IPS DF 19.7 (cell line): ENCODE data around the gene KY.

Source experiments
- DNase-seq: peaks from one replicate; pipeline ENCODE4 v3.0.0-alpha.2; 2013; ENCODE audit warnings: low read depth, low spot score

The KY gene

DNA sequence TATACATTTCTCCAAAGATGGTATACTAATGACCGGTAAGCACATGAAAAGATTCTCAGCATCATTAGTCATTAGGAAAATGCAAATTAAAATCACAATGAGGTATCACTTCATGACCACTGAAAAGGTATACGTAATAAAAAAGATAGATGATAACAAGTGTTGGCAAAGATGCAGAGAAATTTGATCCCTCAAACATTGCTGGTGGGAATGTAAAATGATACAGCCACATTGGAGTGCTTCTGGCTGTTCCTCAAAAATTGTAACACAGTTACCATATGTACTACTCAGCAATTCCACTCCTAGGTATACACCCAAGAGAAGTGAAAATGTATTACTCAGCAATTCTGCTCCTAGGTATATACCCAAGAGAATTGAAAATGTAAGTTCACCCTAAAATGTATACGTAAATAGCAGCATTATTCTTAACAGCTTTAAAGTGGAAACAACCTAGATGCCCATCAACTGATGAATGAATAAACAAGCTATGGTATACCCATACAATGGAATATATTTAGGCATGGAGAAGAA is 25.0 kb upstream of the KY start:
- no peak for DNase-seq

- no peak for DNase-seq
These were observed 21.7 kb upstream of the KY start for GRCh38 chr3:134672571-134672970.

DNA sequence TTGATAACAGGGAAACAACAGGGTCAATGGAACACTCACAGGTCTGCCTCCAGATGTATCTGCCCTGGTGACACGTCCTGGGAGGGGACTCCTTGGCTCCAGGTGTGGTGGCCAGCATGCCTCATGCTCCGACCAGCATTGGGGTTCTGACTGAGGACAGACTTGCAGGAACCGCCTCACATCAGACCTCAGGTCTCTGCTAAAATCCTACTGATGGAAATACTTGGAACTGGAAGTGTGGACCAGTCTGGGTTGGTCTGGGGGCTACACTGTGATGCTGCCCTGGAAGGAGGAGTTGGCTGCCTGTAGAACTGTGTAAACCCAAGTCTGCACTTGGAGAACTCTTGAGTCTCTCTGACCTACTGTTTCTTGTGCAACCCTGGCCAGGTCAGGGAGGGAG is 17.1 kb upstream of the KY start:
- DNase-seq: no peak

GRCh38 chr3:134667406-134667805 is 16.6 kb upstream of the KY start:
- no peak for DNase-seq

- DNase-seq: no peak
These were observed 16.1 kb upstream of the KY start for GRCh38 chr3:134666885-134667284.

GRCh38 chr3:134666466-134666865 is 15.6 kb upstream of the KY start:
- no peak for DNase-seq

GRCh38 chr3:134666052-134666451 is 15.2 kb upstream of the KY start:
- DNase-seq: no peak

- no peak for DNase-seq
These were observed 14.4 kb upstream of the KY start for GRCh38 chr3:134665243-134665642.

GRCh38 chr3:134663721-134664456 is 13.1 kb upstream of the KY start:
- no peak for DNase-seq

DNA sequence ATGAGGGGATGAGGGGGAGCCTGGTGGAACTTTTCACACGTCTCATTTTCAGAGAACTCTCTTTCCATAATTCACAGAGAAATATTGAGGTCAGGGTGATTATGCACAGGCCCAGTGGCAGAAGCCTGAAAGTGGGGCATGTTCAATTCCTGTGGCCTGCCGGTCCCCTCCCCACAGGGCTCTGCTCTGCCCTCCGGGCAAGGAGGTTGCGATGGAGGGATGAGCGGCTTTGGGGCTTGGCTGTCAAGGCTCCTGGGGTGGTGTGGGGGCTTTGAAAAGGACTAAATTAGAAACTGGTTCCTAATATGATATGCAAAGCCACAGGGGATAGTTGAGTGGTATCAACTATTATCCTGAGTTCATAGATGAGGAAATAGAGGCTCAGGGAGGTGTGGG is 9.2 kb upstream of the KY start:
- no peak for DNase-seq

DNA sequence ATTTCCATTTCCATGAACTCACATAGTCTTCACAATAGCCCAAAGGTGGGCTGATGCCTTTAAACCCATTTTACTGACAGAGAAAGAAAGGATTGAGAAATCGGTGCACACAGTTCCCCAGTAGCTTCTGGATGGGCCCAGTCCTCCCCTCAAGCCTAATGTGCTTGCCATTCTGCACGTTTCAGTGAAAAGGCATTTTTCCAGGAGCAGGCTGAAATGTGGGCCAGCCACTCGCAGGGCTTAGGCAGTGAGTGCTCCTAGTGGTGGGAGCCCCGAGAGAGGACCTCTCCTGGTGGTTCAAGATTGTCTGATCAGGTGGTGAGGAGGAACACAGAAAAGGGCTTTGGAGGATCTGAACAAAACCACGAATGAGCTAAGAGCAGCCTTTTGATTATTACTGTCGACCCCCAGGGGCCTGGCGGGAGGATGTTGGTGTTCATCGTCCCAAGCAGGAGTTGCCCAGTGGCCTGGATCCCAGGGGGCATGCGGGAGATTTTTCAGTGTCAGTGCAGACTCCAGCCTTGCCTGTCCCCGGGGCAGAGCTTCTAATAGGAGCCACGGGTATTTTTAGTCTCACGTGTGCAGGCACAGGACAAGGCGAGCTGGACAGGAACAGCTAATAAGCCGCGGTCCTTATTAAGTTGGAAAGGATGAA is 8.7 kb upstream of the KY start:
- no peak for DNase-seq

DNA sequence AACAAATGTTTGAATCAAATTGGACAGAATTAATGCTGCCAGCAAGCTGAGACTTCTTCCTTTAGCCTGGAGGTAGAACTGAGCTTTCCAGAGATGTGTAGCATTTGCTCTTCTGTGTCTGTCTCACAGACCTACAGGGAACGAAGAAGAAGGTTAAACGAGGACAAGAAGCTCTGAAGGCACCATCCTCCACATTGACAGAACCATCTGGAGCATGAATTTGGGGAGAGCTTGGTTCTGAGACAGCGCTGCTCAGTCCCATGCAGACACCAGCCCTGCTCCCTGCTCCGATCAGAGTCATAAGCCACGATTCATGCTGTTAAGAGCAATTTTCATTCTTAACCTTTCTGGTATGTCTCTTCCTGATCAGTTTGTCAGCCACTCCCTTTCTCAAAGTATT is 7.7 kb upstream of the KY start:
- DNase-seq: no peak

GRCh38 chr3:134656211-134656800 is 5.5 kb upstream of the KY start:
- no peak for DNase-seq

GRCh38 chr3:134655706-134656105 is 4.9 kb upstream of the KY start:
- DNase-seq: no peak

- no peak for DNase-seq
These were observed 3.2 kb upstream of the KY start for GRCh38 chr3:134654031-134654430.

GRCh38 chr3:134652886-134653630 is 2.2 kb upstream of the KY start:
- DNase-seq: no peak

GRCh38 chr3:134652409-134652831 is 1.6 kb upstream of the KY start:
- no peak for DNase-seq

GRCh38 chr3:134651347-134652041 is 672 bp upstream of the KY start:
- DNase-seq: no peak

- DNase-seq: no peak
These were observed 1.6 kb downstream of the KY start for GRCh38 chr3:134649106-134649705.

DNA sequence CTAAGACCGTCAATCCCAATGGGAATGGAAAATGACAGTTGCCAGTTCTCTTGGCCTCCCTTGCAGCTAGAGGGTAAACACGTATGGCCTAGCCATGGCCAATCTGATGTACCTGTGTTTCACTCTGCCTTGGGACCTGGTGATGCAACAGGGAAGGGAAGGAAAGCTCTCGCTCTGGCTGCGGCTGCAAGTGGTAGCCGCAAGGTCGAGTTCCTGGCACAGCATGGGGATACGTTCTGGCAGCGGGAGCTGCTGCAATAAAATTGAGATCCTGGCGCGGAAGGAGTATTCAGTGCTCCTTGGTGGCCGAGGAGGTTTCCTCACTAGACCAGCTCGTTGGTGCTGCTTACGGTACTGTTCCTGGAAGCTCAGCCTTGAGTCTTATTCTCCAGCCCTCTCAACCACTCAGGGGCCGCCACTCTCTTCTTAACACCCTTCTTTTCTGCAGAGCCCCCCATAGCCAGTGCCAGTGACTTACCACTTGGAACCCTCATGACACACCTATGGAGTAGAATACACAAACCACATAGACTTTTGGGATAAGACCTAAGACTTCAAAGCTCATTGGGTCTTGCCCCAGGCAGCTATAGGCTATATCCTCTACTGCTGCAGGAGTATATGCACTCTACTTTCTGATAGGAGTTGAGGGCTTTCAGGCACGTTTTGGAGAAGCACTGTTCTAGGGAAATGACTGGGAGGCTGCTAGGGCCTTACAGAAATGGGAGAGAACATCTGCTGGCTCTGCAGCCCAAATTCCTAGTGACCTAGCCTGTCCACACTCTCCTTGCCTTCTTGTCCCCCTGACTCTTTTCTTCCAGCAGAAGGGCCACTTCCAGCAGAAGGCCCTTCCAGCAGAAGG is 2.7 kb downstream of the KY start:
- DNase-seq: no peak
